Measurements from ENCODE around the gene DLG1. TPM values are rescaled to one million over a fixed set of nuclear protein-coding genes. Genes with fewer than 3 reads are reported as not detected.

Gene DLG1
- total RNA-seq, 1 experiment from 2014 or later: 111 TPM

DNA sequence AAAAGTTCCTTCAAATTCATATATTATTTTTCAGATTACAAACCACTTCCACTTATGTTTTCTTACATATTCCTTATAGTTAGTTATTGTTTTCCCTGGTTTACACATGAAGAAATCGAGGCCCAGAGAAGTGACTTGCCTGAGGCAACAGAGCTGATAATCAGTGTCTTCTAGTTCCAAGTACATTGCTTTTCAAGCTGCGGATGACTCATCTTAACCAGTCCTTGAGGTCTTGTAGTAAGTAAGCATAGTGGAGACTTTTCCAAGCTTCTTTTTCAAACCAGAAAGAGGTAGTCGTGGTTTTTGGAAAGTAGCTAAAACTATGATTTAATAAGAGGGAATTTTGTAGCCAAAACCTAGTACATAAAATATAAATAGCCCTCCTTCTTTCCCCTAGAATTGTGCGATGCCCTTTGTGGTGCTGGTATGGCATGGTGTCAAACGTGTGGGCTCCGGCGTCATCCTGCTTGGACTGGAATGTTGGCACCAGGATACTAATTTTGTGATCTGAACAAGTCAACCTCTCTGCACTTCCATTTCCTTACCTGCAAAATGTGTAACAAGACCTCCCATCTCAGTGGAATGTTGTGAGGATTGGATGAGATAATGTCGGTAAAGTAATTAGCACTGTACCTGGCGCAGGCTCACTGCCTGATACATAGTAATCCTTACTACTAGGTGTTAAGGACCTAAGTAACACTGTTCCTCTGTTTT, 19.0 kb upstream of the DLG1 start:
- peak; percentile 87 for DNase-seq (ENCODE audit: low read depth)

DNA sequence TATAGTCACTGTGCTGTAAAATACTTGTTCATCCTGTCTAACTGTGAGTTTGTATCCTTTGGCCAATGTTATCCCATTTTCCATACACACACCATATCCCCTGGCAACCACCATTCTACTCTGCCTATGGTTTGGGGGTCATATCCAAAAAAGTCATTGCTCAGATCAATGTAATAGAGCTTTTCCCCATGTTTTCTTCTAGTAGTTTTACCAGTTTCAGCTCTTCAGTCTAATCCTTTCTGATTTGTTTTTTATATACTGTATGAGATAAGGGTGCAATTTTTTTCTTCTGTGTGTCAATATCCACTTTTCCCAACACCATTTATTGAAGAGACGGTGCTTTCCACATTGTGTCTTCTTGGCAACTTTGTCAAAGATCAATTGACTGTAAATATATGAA, 14.0 kb upstream of the DLG1 start:
- no peak for DNase-seq (ENCODE audit: low read depth)

DNA sequence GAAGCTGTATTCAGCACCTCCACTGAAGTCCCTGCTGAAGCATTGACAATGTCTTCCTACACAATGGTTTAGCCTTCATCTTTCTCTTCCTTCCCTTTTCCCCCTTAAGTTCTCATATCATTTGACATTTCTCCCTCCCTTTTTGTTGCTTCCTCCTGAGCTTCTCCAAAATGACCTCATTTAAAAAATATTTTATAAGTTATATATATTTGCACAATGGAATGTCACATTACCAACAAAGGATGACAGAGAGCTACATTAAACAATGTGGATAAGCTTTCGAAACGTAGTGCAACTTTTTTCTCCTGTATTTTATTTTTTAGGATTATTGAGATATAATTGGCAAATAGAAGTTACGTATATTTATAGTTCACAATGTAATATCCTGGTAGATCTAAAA, 13.2 kb upstream of the DLG1 start:
- no peak for DNase-seq (ENCODE audit: low read depth)

DNA sequence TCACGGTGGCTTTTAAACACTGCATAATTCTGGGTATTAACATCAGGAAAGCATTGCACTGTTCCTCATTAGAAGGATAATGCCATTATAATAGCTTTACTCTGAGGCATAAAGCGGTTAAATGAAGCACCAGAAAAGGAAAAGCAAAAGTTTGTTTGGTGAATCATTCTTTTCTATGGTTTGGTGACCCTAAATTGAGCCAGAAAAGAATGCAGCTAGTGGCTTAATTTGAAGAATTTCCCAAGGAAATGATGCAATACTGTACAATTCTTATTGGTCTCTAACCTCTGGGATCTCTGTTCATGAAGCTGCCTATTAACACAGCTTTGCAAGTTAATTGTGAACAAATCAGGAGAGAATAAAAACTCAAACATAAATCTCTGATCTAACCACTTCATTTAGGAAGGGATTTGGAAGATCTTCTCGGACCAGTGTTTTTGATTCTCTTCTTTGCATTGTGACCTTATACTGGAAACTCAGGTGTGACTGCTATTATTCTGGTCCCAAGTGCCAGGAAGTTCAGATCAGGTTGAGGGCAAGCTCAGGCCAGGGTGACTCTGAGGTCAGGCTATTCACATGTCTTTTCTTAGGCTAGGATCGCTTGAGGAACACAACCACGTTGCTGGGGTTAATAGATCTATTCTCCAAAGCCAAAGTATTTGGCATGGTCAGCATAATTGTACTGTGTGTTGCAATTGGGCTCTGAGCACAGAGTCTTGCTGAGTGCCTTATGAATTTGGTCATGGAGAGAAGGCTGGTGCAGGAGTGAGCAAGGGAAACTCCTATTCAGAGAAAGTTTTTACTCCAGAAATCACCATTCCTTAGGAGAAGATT, 11.3 kb upstream of the DLG1 start:
- peak; percentile 77 for DNase-seq (ENCODE audit: low read depth)

DNA sequence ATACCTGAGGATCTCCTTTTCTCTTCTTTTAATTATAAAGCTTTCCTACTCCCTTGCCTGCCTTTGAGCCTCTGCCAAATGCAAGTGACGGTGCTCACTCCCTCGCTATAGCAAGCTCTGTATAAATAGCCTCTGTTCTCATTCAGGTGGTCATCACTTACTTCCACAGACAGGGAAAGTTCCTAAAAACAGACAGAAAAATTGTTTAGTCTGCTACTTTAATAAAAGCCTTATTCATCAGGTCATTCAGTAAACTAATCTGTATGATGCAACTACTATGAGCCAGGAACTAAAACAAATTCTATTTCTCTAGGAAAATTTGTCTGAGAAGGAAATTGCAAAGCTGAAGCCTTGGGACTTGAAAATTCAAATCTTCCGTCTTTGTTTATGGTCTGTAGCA, 10.2 kb upstream of the DLG1 start:
- peak; percentile 62 for DNase-seq (ENCODE audit: low read depth)

DNA sequence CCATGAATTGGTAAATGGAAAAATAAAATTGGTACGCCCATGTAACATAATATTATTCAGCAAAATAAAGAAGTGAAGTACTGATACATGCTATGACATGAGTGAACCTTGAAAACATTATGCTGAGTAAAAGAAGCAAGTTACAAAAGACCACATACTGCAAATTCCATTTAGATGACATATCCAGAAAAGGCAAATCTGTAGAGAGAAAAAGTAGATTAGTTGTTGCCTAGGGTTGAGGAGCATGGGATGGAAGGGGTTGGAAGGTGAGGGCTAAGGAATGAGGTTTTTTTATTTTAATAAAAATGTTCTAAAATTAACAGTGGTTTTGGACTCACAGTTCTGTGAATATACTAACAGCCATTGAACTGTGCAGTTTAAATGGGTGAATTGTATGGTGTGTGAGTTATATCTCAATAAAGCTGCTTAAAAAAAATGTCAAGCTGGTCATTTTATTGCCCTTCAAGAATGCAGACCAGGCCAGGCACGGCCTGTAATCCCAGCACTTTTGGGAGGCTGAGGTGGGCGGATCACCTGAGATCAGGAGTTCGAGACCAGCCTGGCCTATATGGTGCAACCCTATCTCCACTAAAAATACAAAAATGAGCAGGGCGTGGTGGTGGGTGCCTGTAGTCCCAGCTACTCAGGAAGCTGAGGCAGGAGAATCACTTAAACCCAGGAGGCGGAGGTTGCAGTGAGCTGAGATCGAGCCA, 8.1 kb upstream of the DLG1 start:
- DNase-seq (ENCODE audit: low read depth): peak; percentile 58

DNA sequence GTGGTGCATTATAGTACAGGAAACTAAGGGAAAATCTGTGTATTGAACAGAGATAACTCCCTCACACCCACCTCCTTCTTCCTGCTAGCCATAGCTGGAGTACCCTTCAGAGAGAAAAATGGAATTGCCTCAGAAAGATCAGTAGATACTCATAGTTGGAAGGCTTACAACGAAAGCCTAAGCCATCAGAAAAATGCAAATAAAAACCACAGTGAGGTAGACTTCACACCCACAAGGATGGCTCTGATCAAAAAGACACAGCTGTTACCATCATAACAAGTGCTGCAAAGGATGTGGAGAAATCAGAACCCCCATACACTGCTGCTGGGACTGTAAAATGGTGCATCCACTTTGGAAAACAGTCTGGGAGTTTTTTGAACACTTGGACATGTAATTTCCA, 7.4 kb upstream of the DLG1 start:
- peak; percentile 47 for DNase-seq (ENCODE audit: low read depth)

DNA sequence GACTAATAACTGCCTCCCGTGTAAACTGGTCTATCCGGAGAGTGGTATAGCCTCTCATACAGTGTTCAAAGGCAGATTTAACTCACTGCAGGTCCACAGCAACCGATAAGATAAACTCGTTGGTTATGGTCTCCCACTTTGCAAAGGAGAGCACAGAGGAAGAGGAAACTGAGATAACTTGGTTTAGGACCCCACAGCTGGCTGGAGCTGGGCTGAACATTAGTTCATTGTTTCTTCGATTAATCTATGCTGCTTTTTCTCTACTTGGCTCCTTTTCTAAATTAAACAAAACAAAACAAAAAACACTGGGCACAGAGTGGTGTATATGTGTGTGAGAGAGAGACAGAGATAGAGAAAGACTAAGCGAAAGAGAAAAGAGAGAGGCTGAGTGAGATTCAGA, 5.0 kb upstream of the DLG1 start:
- no peak for DNase-seq (ENCODE audit: low read depth)

DNA sequence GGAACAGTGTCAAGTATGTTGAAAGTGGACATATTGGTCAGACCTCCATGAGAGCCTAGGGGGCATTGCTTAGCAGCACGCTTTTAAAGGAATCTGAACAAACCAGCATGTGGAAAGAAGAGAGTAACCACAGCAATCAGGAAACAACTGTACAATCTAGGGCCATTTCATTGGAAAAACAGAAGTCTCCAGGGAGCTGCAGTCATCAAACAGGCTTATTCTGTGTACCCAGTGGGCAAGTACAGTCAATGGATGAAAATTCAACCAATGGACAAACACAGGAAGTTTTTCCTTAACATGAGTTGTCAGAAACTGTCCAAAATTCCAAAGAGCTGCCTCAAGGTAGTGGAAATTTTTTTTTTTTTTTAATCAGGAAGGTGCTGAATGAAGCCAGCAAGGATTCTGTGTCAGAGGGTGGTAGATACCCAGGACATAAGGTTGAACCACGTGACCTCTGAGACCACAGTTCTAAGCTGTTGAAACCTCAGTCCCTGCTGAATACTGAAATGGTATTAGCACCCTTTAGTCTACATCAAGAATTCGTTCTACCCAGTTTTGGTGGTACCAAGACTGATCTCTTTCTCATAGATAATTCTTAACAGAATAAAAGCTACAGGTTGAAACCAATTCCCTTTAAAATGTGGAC, 4.4 kb upstream of the DLG1 start:
- DNase-seq (ENCODE audit: low read depth): peak; percentile 56

DNA sequence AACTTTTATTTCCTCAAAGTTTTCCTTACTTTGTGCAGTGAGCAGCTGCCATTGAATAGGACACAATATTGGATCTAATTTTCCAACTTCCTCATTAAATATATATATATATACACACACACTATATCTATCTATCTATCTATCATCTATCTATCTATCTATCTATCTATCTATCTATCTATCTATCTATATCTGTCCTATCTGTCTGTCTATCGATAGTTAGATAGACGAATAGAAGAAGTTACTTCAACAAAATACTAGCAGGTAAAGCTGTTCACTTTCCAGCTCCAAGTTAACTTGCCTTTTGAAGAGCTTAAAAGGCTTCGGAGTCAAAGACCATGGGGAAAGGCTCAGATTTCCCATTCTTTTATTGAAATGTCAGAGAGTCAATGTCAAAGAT, 3.6 kb upstream of the DLG1 start:
- no peak for DNase-seq (ENCODE audit: low read depth)

DNA sequence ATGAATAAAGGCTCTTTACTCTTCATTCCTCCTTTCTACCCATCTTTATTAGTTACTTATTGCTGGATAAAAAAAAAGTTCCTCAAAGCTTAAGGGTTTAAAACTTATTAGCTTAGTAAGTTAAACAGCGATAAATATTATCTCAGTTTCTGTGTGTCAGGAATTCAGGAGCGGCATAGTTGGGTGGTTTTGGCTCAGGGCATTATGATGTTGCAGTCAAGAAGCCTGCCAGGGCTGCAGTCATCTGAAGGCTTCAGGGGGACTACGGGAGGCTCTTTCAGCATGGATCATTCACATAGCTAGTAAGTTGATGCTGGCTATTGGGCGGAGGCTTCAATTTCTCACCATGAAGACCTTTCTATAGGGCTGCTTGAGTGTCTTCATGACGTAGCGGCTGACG, 1.9 kb upstream of the DLG1 start:
- DNase-seq (ENCODE audit: low read depth): no peak

DNA sequence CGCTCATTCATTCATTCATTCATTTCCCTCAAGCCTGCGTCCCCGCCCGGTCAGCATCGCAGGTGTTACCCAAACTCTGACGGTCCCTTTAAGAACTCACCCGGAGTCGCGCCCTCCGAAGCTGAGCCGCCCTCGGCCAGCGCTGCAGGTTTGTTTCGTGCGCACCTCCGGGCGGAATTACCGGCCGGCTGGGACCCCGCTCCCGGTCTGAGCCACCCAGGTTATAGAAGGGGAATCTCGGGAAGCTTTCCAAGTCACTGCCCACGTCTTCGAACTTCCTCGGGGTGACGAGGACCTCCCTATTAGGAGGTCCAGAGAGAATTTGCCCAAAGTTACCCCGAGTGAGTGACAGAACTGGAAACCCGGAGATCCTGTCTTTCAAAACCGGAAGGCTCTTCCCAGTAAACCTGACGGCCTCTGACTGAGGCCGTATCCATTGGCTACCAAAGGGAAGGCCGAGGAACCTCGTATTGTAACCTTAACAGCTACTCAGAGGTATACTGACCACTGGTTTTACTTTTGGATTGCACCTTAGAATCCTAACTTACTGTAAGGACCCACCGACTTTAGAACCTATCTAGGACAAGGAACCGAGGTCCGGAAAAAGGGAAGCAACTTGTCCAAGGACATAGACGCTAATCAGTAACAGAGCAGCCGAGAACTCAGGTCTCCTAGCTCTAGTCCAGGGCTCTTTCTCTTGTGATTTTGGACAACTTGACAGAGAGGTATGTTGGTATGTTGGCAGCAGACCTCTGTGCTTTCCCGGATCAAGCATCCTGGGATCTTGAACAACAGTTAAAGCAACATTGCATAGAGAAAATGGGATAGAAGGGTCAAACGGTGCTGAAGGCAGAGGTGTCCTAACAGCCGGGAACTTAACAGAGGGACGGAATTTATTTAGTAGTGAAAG, 788 bp upstream of the DLG1 start:
- DNase-seq (ENCODE audit: low read depth): no peak

DNA sequence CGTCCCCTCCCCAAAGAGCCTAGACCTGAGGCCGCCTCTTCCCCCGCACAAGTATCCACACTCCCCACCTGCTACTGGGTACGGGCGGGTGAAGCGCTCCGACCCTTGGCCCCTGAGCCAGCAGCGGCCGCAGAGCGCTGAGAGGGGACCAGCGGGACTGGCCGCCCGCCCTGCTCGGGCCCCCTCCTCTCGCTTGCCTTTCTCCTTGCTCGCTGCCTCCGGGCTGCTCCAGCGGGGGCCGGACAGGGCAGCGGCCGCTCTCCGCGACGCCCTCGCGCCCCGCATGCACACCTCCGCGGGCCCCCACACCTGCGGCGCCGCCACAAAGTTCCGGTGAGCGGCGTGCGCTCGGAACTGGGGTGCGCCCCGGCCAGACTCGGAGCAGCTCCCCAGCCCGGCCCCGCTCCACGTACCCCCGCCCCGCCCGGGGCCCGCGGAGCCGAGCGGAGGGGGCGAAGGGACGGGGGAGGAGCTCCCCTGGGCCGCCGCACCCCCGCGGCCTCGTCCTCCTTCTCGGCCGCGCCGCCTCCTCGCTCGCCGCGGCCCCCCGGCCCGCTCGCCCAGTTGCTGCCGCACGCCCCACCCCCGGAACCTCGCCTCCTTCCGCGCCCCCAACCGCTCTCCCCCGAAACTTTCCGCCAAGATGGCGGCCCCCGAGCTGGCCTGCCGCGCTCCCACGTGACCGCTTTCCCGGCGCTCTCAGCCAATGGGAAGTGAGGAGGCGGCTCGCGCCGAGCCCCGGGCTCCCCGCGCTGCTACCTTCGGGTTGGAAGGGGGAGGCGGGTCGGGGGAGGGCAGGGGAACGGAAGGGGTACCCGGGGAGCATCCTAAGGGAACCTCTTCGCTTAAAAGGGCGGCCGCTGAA, 704 bp downstream of the DLG1 start:
- DNase-seq (ENCODE audit: low read depth): peak; percentile 96

DNA sequence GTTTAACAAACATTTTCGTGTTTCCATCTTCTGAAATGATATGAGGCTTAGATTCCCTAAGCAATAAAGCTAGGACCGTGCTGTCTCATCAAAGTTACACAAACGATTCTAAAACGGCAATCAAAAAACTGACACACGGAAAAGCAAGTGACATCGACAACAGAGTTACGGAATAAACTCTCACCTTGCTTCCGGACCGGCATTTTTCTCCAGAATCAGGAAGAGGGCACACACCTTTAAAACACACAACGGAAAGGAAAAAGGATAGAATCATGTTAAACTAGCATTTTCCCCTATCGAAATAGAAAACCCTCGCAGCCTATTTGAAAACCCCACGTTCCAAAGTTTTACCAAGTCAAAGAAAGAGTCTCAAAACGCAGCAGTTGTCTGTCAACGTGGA, 1.4 kb downstream of the DLG1 start:
- no peak for DNase-seq (ENCODE audit: low read depth)

DNA sequence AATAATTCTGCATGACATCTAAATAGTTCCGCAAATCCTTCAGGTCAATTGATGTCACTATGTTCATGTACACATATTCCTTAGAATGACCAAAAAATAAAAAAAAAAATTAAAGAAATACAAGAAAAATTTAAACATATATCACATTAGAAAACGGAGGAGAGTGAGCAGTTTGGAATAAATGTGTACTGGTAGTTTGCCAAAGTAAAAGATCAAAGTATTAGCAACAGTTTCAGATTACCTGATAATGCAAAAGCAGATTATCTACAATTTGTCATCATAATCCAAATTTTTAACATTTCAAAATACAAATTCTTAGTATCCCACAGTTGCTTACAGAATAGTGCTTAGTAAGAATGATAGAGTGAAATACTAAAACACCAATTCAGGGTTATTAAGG, 1.9 kb downstream of the DLG1 start:
- DNase-seq (ENCODE audit: low read depth): no peak

DNA sequence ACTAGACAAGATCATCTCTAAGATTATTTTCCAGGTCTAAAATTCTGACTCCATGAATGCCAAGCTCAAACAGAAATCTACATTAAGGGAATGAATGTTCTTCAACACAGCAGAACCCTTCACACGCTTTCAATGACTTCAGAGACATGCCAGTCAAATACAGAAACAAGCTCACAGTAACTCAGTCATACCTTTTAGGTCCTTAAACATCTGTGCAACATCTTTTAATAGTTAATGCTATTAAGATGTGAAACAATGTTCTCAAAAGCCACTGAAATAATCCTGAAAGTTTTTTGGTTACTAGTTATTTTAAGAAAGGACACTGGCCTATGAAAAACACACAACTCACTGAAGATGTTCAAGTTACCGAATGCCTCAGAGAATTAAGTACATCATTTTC, 2.5 kb downstream of the DLG1 start:
- DNase-seq (ENCODE audit: low read depth): no peak

DNA sequence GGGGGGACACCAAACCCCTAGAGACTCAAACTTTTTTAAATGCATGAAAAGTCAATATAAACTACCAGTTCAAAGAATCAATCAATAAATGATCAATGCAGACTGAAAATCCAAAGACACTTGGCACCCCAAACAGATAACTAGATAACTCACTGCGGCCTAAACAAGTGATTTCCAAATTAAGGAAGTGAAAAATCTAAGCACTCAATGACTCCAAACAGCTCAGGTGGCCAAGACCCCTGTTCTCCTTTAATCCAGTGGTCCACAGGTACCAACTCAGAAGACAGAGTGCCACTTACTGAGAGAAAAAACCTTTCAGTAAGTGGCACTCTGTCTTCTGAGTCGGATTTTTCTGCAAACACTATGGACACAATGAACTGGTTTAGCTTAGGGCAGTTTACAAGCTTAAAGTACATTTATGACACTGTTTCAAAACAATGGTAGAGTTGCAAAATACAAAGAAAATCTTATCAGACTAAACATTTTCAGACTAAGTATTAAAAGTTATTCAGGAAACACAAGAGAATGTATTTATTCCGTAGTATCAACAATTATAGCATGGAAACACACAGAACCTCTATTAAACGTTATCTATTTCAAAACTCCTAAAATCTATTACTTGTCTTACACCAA, 4.7 kb downstream of the DLG1 start:
- no peak for DNase-seq (ENCODE audit: low read depth)

DNA sequence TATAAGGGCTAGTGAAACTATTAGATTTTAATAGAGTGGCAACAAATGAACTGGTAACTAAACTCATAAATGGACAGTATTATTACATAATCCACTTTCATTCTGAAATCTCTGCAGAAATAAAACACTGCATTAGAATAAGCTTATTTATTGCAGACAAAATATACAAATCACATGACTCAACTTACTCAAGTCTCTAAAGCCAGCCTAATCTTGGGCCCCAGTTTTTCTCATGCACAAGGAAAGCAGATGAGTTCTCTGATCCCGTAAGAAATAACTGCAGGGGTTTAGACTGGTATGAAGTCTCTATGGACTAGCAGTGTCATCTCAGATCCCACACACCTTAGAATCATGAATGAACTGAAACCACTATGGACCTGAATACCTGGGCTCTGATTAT, 5.8 kb downstream of the DLG1 start:
- DNase-seq (ENCODE audit: low read depth): no peak

DNA sequence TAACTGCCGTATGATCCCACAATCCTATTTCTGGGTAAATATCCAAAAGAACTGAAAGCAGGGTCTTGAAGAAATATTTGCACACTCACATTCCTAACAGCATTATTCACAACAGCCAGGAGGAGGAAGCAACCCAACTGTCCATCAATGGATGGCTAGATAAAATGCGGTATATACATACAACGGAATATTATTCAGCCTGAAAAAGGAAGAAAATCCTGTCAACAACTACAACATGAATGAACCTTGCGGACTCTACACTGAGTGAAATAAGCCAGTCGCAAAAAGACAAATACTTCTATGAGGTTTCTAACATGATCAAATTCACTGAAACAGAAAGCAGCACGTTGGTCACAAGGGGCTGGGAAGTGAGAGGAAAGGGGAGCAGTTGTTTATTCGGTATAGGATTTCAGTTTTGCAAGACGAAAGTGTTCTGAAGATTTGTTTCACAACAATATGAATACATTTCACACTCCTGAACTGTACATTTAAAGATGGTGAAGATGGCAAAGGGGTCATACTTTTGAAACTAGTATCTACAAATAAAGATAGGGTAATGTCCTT, 6.2 kb downstream of the DLG1 start:
- DNase-seq (ENCODE audit: low read depth): no peak
